IMR-90 (cell line): ENCODE measurements around the gene PAPPA. TPM values are rescaled to one million over a fixed set of nuclear protein-coding genes. Genes with fewer than 3 reads are reported as not detected.
A peak's percentile ranks its signal among the peaks of the same experiment; 100 is the strongest.

Experiments
- ATAC-seq: fragments of 200-7000 bp; cut with Tn5 transposase; 2 replicates; pipeline ENCODE4 v1.9.1; 2020; ENCODE audit warnings: low read depth, mild to moderate bottlenecking, moderate library complexity
- BruUV-seq: library from RNA; stranded (reverse); fragments of 400-500 nt; replicated peaks from 2 replicates; lab custom pipeline; 2021; lab: Mats Ljungman, UMichigan
- CTCF ChIA-PET: fragments of 300-600 bp; formaldehyde crosslinking; extraction: SDS; loops from one replicate; lab custom pipeline; 2021; ENCODE audit warnings: antibody characterized with exemption; lab: Yijun Ruan, JAX
- POLR2A ChIA-PET: fragments of 300-600 bp; sonication (Branson Sonifier 250); formaldehyde crosslinking; loops from one replicate; lab custom pipeline; 2022; ENCODE audit warnings: antibody characterized with exemption; ENCODE audit not compliant: unreplicated experiment; lab: Charles Lee
- DNase-seq: peaks from one replicate; pipeline ENCODE4 v3.0.0; 2013
- H2AFZ ChIP-seq: replicated peaks from 2 replicates; pipeline ENCODE3; 2013; ENCODE audit warnings: low read length, mild to moderate bottlenecking; ENCODE audit not compliant: poor library complexity
- H2AK5ac ChIP-seq: 2 replicates; pipeline ENCODE4 v1.6.1; 2013; ENCODE audit warnings: low read depth, low read length, inconsistent platforms
- H2AK9ac ChIP-seq: replicated peaks from 2 replicates; pipeline ENCODE3; 2013; ENCODE audit warnings: mild to moderate bottlenecking, low read depth, low read length, moderate library complexity; ENCODE audit not compliant: poor library complexity
- H2BK120ac ChIP-seq: 2 replicates; pipeline ENCODE4 v1.6.1; 2013; ENCODE audit warnings: low read depth, low read length, inconsistent platforms
- H2BK15ac ChIP-seq: 3 replicates; pipeline ENCODE4 v1.6.1; 2013; ENCODE audit warnings: low read depth, low read length, inconsistent platforms
- H2BK20ac ChIP-seq: 2 replicates; pipeline ENCODE4 v1.6.1; 2013; ENCODE audit warnings: low read depth, mild to moderate bottlenecking, inconsistent platforms, low read length, moderate library complexity
- H2BK5ac ChIP-seq: 2 replicates; pipeline ENCODE4 v1.6.1; 2013; ENCODE audit warnings: mild to moderate bottlenecking, low read depth, low read length, inconsistent platforms; ENCODE audit not compliant: poor library complexity, severe bottlenecking
- H3K14ac ChIP-seq: replicated peaks from 2 replicates; pipeline ENCODE4 v1.6.1; 2013; ENCODE audit warnings: low read depth, low read length, inconsistent platforms
- H3K18ac ChIP-seq: 2 replicates; pipeline ENCODE4 v1.6.1; 2013; ENCODE audit warnings: low read depth, low read length, control low read depth
- H3K23ac ChIP-seq: 2 replicates; pipeline ENCODE4 v1.6.1; 2013; ENCODE audit warnings: low read depth, low read length, inconsistent platforms
- H3K27ac ChIP-seq: 2 replicates; pipeline ENCODE4 v1.5.1; 2013; ENCODE audit warnings: mild to moderate bottlenecking, control low read depth, low read length; ENCODE audit not compliant: insufficient read depth
- H3K27me3 ChIP-seq: 2 replicates; pipeline ENCODE4 v1.6.1; 2013; ENCODE audit warnings: low read length; ENCODE audit not compliant: control insufficient read depth, insufficient read depth
- H3K36me3 ChIP-seq: 2 replicates; pipeline ENCODE4 v1.6.1; 2013; ENCODE audit warnings: low read length, mixed read lengths; ENCODE audit not compliant: control insufficient read depth, insufficient read depth
- H3K4ac ChIP-seq: 2 replicates; pipeline ENCODE4 v1.6.1; 2013; ENCODE audit warnings: low read depth, low read length, inconsistent platforms
- H3K4me1 ChIP-seq: 2 replicates; pipeline ENCODE4 v1.6.1; 2013; ENCODE audit warnings: low read length, mixed read lengths; ENCODE audit not compliant: control insufficient read depth, insufficient read depth
- H3K4me2 ChIP-seq: 2 replicates; pipeline ENCODE4 v1.6.1; 2013; ENCODE audit warnings: low read depth, mild to moderate bottlenecking, control low read depth, low read length, moderate library complexity
- H3K4me3 ChIP-seq: 2 replicates; pipeline ENCODE4 v1.5.1; 2013; ENCODE audit warnings: low read depth, mild to moderate bottlenecking, control low read depth, low read length, moderate library complexity; ENCODE audit not compliant: insufficient read depth
- H3K56ac ChIP-seq: 2 replicates; pipeline ENCODE4 v1.6.1; 2013; ENCODE audit warnings: low read length, inconsistent platforms; ENCODE audit not compliant: insufficient read depth; ENCODE audit errors: extremely low read depth
- H3K79me1 ChIP-seq, 2 experiments: 2 replicates each; pipeline ENCODE4 v1.6.1; 2013; ENCODE audit warnings: low read length in 2 of 2, inconsistent platforms in 1 of 2, low read depth in 1 of 2
- H3K9ac ChIP-seq: 2 replicates; pipeline ENCODE4 v1.6.1; 2013; ENCODE audit warnings: low read depth, low read length, control low read depth
- H3K9me1 ChIP-seq: 2 replicates; pipeline ENCODE4 v1.6.1; 2013; ENCODE audit warnings: low read length, inconsistent platforms; ENCODE audit not compliant: insufficient read depth
- H3K9me3 ChIP-seq: 2 replicates; pipeline ENCODE4 v1.6.1; 2013; ENCODE audit warnings: low read length; ENCODE audit not compliant: control insufficient read depth, insufficient read depth
- H4K20me1 ChIP-seq: 2 replicates; pipeline ENCODE4 v1.6.1; 2013; ENCODE audit warnings: low read length, inconsistent platforms; ENCODE audit not compliant: insufficient read depth
- H4K5ac ChIP-seq: 2 replicates; pipeline ENCODE4 v1.6.1; 2013; ENCODE audit warnings: mild to moderate bottlenecking, low read depth, low read length, control low read depth
- H4K8ac ChIP-seq, 2 experiments: 2 replicates each; pipeline ENCODE4 v1.6.1; 2013; ENCODE audit warnings: low read depth in 2 of 2, low read length in 2 of 2, control low read depth in 1 of 2, inconsistent platforms in 1 of 2
- H4K91ac ChIP-seq: 2 replicates; pipeline ENCODE4 v1.6.1; 2013; ENCODE audit warnings: low read depth, low read length, inconsistent platforms; ENCODE audit not compliant: insufficient read depth
- BHLHE40 ChIP-seq: fragments of 150-350 bp; IDR thresholded peaks from 2 replicates; pipeline ENCODE4 v1.6.1; 2016; ENCODE audit warnings: mild to moderate bottlenecking, low read depth, low read length
- CHD1 ChIP-seq: IDR thresholded peaks from 2 replicates; pipeline ENCODE4 v1.6.1; 2012; ENCODE audit warnings: low read depth, low read length, improper control_type of control experiment
- ELK1 ChIP-seq: fragments of 150-350 bp; IDR thresholded peaks from 2 replicates; pipeline ENCODE4 v1.6.1; 2016; ENCODE audit warnings: low read depth, mild to moderate bottlenecking, low read length, moderate library complexity, borderline replicate concordance
- FOS ChIP-seq: fragments of 150-350 bp; IDR thresholded peaks from 2 replicates; pipeline ENCODE4 v1.6.1; 2016; ENCODE audit warnings: low read depth, low read length
- MAZ ChIP-seq: IDR thresholded peaks from 2 replicates; pipeline ENCODE4 v1.6.1; 2012; ENCODE audit warnings: low read depth, mild to moderate bottlenecking, low read length, improper control_type of control experiment, moderate library complexity, borderline replicate concordance
- MXI1 ChIP-seq: IDR thresholded peaks from 2 replicates; pipeline ENCODE4 v1.6.1; 2012; ENCODE audit warnings: low read depth, mild to moderate bottlenecking, low read length, moderate library complexity, borderline replicate concordance
- NFE2L2 ChIP-seq: fragments of 150-350 bp; IDR thresholded peaks from 2 replicates; pipeline ENCODE4 v1.6.1; 2016; ENCODE audit warnings: low read depth, mild to moderate bottlenecking, low read length
- POLR2A ChIP-seq: IDR thresholded peaks from 2 replicates; pipeline ENCODE4 v1.6.1; 2012; ENCODE audit warnings: mild to moderate bottlenecking, low read depth, low read length
- RCOR1 ChIP-seq: IDR thresholded peaks from 2 replicates; pipeline ENCODE4 v1.6.1; 2012; ENCODE audit warnings: mild to moderate bottlenecking, low read length, improper control_type of control experiment; ENCODE audit not compliant: insufficient replicate concordance
- WGBS, 2 experiments: methylation state at CpG; one replicate each; pipeline versions ENCODE4 v1.1.5 to v1.1.7; 2013; ENCODE audit warnings: missing lambda C conversion rate in 2 of 2; ENCODE audit not compliant: insufficient read length in 1 of 2; ENCODE audit errors: extremely low coverage in 2 of 2; 5-methylcytosine and 5-hydroxymethylcytosine counted together
- dilution Hi-C: fragments of 300-500 bp; cut with HindIII; formaldehyde crosslinking; loops from one replicate; pipeline ENCODE4 v1.14.3; 2018; ENCODE audit warnings: low sequenced_read_pairs; ENCODE audit not compliant: unreplicated experiment
- in situ Hi-C: fragments of 300-500 bp; cut with MboI; formaldehyde crosslinking; loops from 3 replicates; pipeline ENCODE4 v1.14.3; 2019; ENCODE audit warnings: low sequenced_read_pairs, inconsistent platforms, mixed read lengths
- intact Hi-C: fragments of 100-400 bp; cut with micrococcal nuclease; formaldehyde crosslinking; loops from 2 replicates; pipeline ENCODE4 v1.10.0; 2022
- polyA plus RNA-seq, 3 experiments: library from polyadenylated mRNA; depleted of rRNA; stranded (reverse); fragments of >200 nt; gene quantifications; 2 replicates each; pipeline ENCODE4 v1.2.3, GENCODE V29; 2012; ENCODE audit warnings: low replicate concordance in 1 of 3
- total RNA-seq: library from RNA; depleted of rRNA; stranded (reverse); fragments of >200 nt; gene quantifications from 2 replicates; pipeline ENCODE4 v1.2.3, GENCODE V29; 2012

Gene PAPPA
- total and polyA plus RNA-seq, 2 of the 4 experiments (the other 2 are of a cell fraction), result 8.3 to 12.4 TPM

- POLR2A ChIA-PET, result no interaction called here
These were observed 196.6 kb downstream of the PAPPA start for GRCh38 chr9:116350213-116350612.

More at GRCh38 chr9:116350213-116350612, 196.6 kb downstream of the PAPPA start:
- Histone ChIP-seq H3K27ac (no peak overlapping the region), H3K4me1 (0 out of 2 replicates have a peak, but pooled peaks cover 1% of the 10 kb centered on the region), H3K9ac (no peak overlapping the region), H3K4me2 (no peak overlapping the region), H3K36me3 (peaks cover 79% of the 10 kb centered on the region), H4K91ac (no peak overlapping the region), H3K56ac (no peak overlapping the region), H3K79me1 (no peaks in the 10 kb centered on the region), H3K14ac (no peak overlapping the region), H3K18ac (no peak overlapping the region), H2AK5ac (no peak overlapping the region), H4K20me1 (no peaks in the 10 kb centered on the region; the same call in 1 of the 2 replicates), H3K9me3 (no peaks in the 10 kb centered on the region), H4K8ac (no peak overlapping the region), H2BK120ac (no peak overlapping the region), H3K23ac (no peak overlapping the region), H3K27me3 (no peaks in the 10 kb centered on the region), H2BK20ac (no peak overlapping the region), H3K9me1 (peaks cover 12% of the 10 kb centered on the region; the same call in 1 of the 2 replicates), H3K4me3 (no peak overlapping the region), H2BK15ac (no peak overlapping the region), H2BK5ac (no peak overlapping the region), H2AK9ac (no peak overlapping the region), H3K4ac (no peak overlapping the region), H2AFZ (no peak overlapping the region), H4K5ac (no peak overlapping the region)
- BruUV-seq, result no TSS peak
- TF ChIP-seq NFE2L2 (no peak), MXI1 (no peak), RCOR1 (no peak), BHLHE40 (no peak), ELK1 (no peak), FOS (no peak), CHD1 (no peak), POLR2A (no peak), MAZ (no peak)
- DNase-seq (no peak), ATAC-seq (0 out of 2 replicates have a peak, but pooled peaks have one; percentile 31)
- in situ Hi-C loops (no loop called here), intact Hi-C loops (no loop called here), dilution Hi-C loops (no loop called here)
- no CpG with 5 or more reads among the region's 2 CpGs for WGBS, 2 experiments
- CTCF ChIA-PET, result no interaction called here
